SK-N-SH (cell line): ENCODE data around the gene ST6GALNAC3. TPM values are rescaled to one million over a fixed set of nuclear protein-coding genes. Genes with fewer than 3 reads are reported as not detected.

Experiments used
- CTCF ChIA-PET: fragments of 300-600, 350-600 bp; formaldehyde crosslinking; extraction: SDS; loops from one replicate; lab custom pipeline; 2021; lab: Yijun Ruan, JAX
- POLR2A ChIA-PET: fragments of 350-600 bp; sonication (Branson Sonifier 250); formaldehyde crosslinking; extraction: SDS; loops from one replicate; lab custom pipeline; 2020; ENCODE audit warnings: antibody characterized with exemption, inconsistent platforms; lab: Yijun Ruan, JAX
- DNase-seq: peaks from one replicate; pipeline ENCODE4 v3.0.0; 2012
- H2AFZ ChIP-seq: fragments of 200-600 bp; sonication (generic); 2 replicates; pipeline ENCODE4 v1.8.1; 2016; ENCODE audit warnings: antibody characterized with exemption, mild to moderate bottlenecking, low read depth
- H3F3A ChIP-seq: fragments of 200-600 bp; sonication (generic); replicated peaks from 2 replicates; pipeline ENCODE3; 2016; ENCODE audit warnings: antibody characterized with exemption, mild to moderate bottlenecking; ENCODE audit not compliant: insufficient read depth
- H3K27ac ChIP-seq, 2 experiments: fragments of 200-500 bp in 1 of 2; fragments of 200-600 bp in 1 of 2; sonication (Bioruptor generic) in 1 of 2; sonication (generic), shearing (Covaris generic) in 1 of 2; 2 replicates each; pipeline versions ENCODE4 v1.5.1 to v1.6.1; 2014 to 2016; ENCODE audit warnings: low read depth in 2 of 2, inconsistent platforms in 1 of 2, low read length in 1 of 2, mild to moderate bottlenecking in 1 of 2, mixed read lengths in 1 of 2
- H3K27me3 ChIP-seq: fragments of 200-600 bp; sonication (generic), shearing (Covaris generic); 2 replicates; pipeline ENCODE4 v1.6.1; 2016; ENCODE audit warnings: mixed run types; ENCODE audit not compliant: insufficient read depth
- H3K36me3 ChIP-seq, 2 experiments: fragments of 200-500 bp in 1 of 2; fragments of 200-600 bp in 1 of 2; sonication (Bioruptor generic) in 1 of 2; sonication (generic) in 1 of 2; replicated peaks in 1 of 2; 2 replicates each; pipeline versions ENCODE3 to v1.5.1; 2014 to 2016; ENCODE audit warnings: low read length in 1 of 2, mild to moderate bottlenecking in 1 of 2; ENCODE audit not compliant: insufficient read depth in 2 of 2, control insufficient read depth in 1 of 2
- H3K4me1 ChIP-seq, 2 experiments: fragments of 200-500 bp in 1 of 2; fragments of 200-600 bp in 1 of 2; sonication (Bioruptor generic) in 1 of 2; sonication (generic), shearing (Covaris generic) in 1 of 2; 2 replicates each; pipeline versions ENCODE4 v1.5.1 to v1.6.1; 2014 to 2016; ENCODE audit warnings: low read depth in 1 of 2, low read length in 1 of 2, mixed run types in 1 of 2; ENCODE audit not compliant: insufficient read depth in 2 of 2, control insufficient read depth in 1 of 2
- H3K4me2 ChIP-seq: fragments of 200-600 bp; sonication (generic), shearing (Covaris generic); 2 replicates; pipeline ENCODE4 v1.6.1; 2017; ENCODE audit warnings: mixed run types
- H3K4me3 ChIP-seq, 2 experiments: fragments of 200-500 bp in 1 of 2; fragments of 200-600 bp in 1 of 2; sonication (Bioruptor generic) in 1 of 2; sonication (generic), shearing (Covaris generic) in 1 of 2; 2 replicates each; pipeline versions ENCODE4 v1.5.1 to v1.8.1; 2014 to 2016; ENCODE audit warnings: low read depth in 2 of 2, inconsistent platforms in 1 of 2, low read length in 1 of 2, mild to moderate bottlenecking in 1 of 2, mixed read lengths in 1 of 2, moderate library complexity in 1 of 2
- H3K79me2 ChIP-seq: fragments of 200-600 bp; sonication (generic); 2 replicates; pipeline ENCODE4 v1.8.1; 2017; ENCODE audit warnings: mild to moderate bottlenecking; ENCODE audit not compliant: insufficient read depth
- H3K9ac ChIP-seq: fragments of 200-600 bp; sonication (generic); 2 replicates; pipeline ENCODE4 v1.6.1; 2017; ENCODE audit warnings: mixed run types
- H3K9me2 ChIP-seq: fragments of 200-600 bp; sonication (generic); 2 replicates; pipeline ENCODE4 v1.6.1; 2017; ENCODE audit warnings: mixed run types
- H3K9me3 ChIP-seq: fragments of 200-600 bp; sonication (generic); 2 replicates; pipeline ENCODE4 v1.6.1; 2017; ENCODE audit warnings: mixed run types, mild to moderate bottlenecking, moderate library complexity
- H4K20me1 ChIP-seq: fragments of 200-600 bp; sonication (generic); 2 replicates; pipeline ENCODE4 v1.6.1; 2017; ENCODE audit warnings: mild to moderate bottlenecking, mixed run types; ENCODE audit not compliant: insufficient read depth
- CTCF ChIP-seq: fragments of 200-600 bp; sonication (generic); IDR thresholded peaks from 2 replicates; pipeline ENCODE4 v1.6.1; 2017; ENCODE audit warnings: antibody characterized with exemption, mild to moderate bottlenecking, moderate library complexity
- ELF1 ChIP-seq: IDR thresholded peaks from 2 replicates; pipeline ENCODE4 v1.4.0; 2012
- FOXJ3 ChIP-seq: sonication (generic); formaldehyde crosslinking; IDR thresholded peaks from 2 replicates; pipeline ENCODE4 v1.5.1; 2020; ENCODE audit warnings: mild to moderate bottlenecking, missing genetic modification reagents
- GABPA ChIP-seq: IDR thresholded peaks from 2 replicates; pipeline ENCODE4 v1.4.0; 2012; ENCODE audit warnings: low read depth, mild to moderate bottlenecking
- IRF3 ChIP-seq: fragments of 150-350 bp; IDR thresholded peaks from 2 replicates; pipeline ENCODE4 v1.6.1; 2016; ENCODE audit warnings: mild to moderate bottlenecking, low read depth, low read length
- MAX ChIP-seq: IDR thresholded peaks from 2 replicates; pipeline ENCODE4 v1.4.0; 2012; ENCODE audit warnings: low read depth
- PBX3 ChIP-seq: IDR thresholded peaks from 2 replicates; pipeline ENCODE4; 2012
- POLR2AphosphoS5 ChIP-seq: IDR thresholded peaks from 2 replicates; pipeline ENCODE4 v1.6.1; 2012; ENCODE audit warnings: low read depth, low read length
- RAD21 ChIP-seq: IDR thresholded peaks from 2 replicates; pipeline ENCODE4 v1.6.1; 2012; ENCODE audit warnings: mild to moderate bottlenecking, low read length
- RFX5 ChIP-seq: IDR thresholded peaks from 2 replicates; pipeline ENCODE4 v1.6.1; 2012; ENCODE audit warnings: mild to moderate bottlenecking, improper control_type of control experiment, low read length
- RXRA ChIP-seq: IDR thresholded peaks from 2 replicates; pipeline ENCODE4 v1.4.0; 2012; ENCODE audit warnings: low read depth, mild to moderate bottlenecking, borderline replicate concordance
- USF2 ChIP-seq: fragments of 150-350 bp; IDR thresholded peaks from 2 replicates; pipeline ENCODE4 v1.6.1; 2017; ENCODE audit warnings: antibody characterized with exemption, low read length, low read depth, borderline replicate concordance
- YY1 ChIP-seq: IDR thresholded peaks from 2 replicates; pipeline ENCODE4 v1.4.0; 2012; ENCODE audit warnings: low read depth, mild to moderate bottlenecking
- WGBS: methylation state at CpG from one replicate; pipeline ENCODE4 v1.1.6; 2017; ENCODE audit warnings: low lambda C conversion rate; 5-methylcytosine and 5-hydroxymethylcytosine counted together
- polyA plus RNA-seq, 3 experiments: library from polyadenylated mRNA; depleted of rRNA; stranded (reverse); fragments of >200 nt; gene quantifications; 2 replicates each; pipeline ENCODE4 v1.2.3, GENCODE V29; 2012

ST6GALNAC3 gene
- polyA plus RNA-seq, 1 of the 3 experiments (the other 2 are of a cell fraction) = 8.1 TPM

- no peaks in the 10 kb centered on the region for H3F3A ChIP-seq
- no peaks in the 10 kb centered on the region for H4K20me1 ChIP-seq
- no peak overlapping the region for H3K4me2 ChIP-seq
- WGBS = 100% methylated on average over 1 of the region's 1 CpG
- no peak overlapping the region for H3K9ac ChIP-seq
- H3K27me3 ChIP-seq = no peaks in the 10 kb centered on the region
- no peak for TF ChIP-seq ELF1
- TF ChIP-seq FOXJ3 (CRISPR knock-in tag) = no peak
- TF ChIP-seq IRF3 = no peak
- no peak for TF ChIP-seq RFX5
- no peak for TF ChIP-seq GABPA
- no peak for TF ChIP-seq MAX
- TF ChIP-seq YY1 = no peak
- no peak for TF ChIP-seq USF2
- TF ChIP-seq POLR2AphosphoS5 = no peak
- TF ChIP-seq RXRA = no peak
- ChIA-PET CTCF (no interaction called here), POLR2A (no interaction called here)
- no peak for DNase-seq
- H3K4me3 ChIP-seq = no peak overlapping the region
- no peaks in the 10 kb centered on the region for H3K9me2 ChIP-seq
- peaks cover 0 to 2% of the 10 kb centered on the region in 2 experiments; a peak in 1 of 4 replicates for H3K4me1 ChIP-seq
- no peak overlapping the region for H2AFZ ChIP-seq
- no peaks in the 10 kb centered on the region for H3K79me2 ChIP-seq
- no peaks in the 10 kb centered on the region for H3K9me3 ChIP-seq
- H3K27ac ChIP-seq = no peak overlapping the region
- H3K36me3 ChIP-seq = peaks cover 0 to 2% of the 10 kb centered on the region in 2 experiments
These were observed 63.7 kb downstream of the ST6GALNAC3 start for GRCh38 chr1:76138217-76138616.

GRCh38 chr1:76140227-76140626, 65.7 kb downstream of the ST6GALNAC3 start:
- Histone ChIP-seq H3K4me2 (no peak overlapping the region), H3K9me2 (no peaks in the 10 kb centered on the region), H4K20me1 (no peaks in the 10 kb centered on the region), H3K9me3 (no peaks in the 10 kb centered on the region), H3K36me3 (no peaks in the 10 kb centered on the region), H2AFZ (no peak overlapping the region), H3K9ac (no peak overlapping the region), H3K4me1 (peaks cover 0 to 2% of the 10 kb centered on the region in 2 experiments; a peak in 1 of 4 replicates), H3K27me3 (no peaks in the 10 kb centered on the region), H3K27ac (no peak overlapping the region), H3F3A (no peaks in the 10 kb centered on the region), H3K4me3 (no peak overlapping the region), H3K79me2 (no peaks in the 10 kb centered on the region)
- CTCF ChIA-PET = interaction anchor here (0.7 to 1.5 kb wide), 4 partner anchors 16 to 728 kb away, joined by 3 to 4 read pairs (median 3); no protein-coding TSS in a partner anchor
- peak; percentile 24; the same call in 1 of the 2 replicates for TF ChIP-seq CTCF
- peak; percentile 32 for TF ChIP-seq RAD21
- no peak for TF ChIP-seq PBX3
- POLR2A ChIA-PET = interaction anchor here (0.6 kb wide), 1 partner anchor 87 kb away, joined by 3 read pairs; no protein-coding TSS in a partner anchor
- DNase-seq = no peak
- WGBS = 82% methylated on average over 1 of the region's 1 CpG
